ENCODE data around the gene DLGAP1. TPM values are rescaled to one million over a fixed set of nuclear protein-coding genes. Genes with fewer than 3 reads are reported as not detected.
"Not testable (repeated sequence)": the region's sequence is repeated elsewhere in the genome, so short reads cannot be mapped to it uniquely, and the experiment has no call there.

The DLGAP1 gene
- total RNA-seq, 2 experiments from 2014 or later, result 0.31 to 0.36 TPM

DNA sequence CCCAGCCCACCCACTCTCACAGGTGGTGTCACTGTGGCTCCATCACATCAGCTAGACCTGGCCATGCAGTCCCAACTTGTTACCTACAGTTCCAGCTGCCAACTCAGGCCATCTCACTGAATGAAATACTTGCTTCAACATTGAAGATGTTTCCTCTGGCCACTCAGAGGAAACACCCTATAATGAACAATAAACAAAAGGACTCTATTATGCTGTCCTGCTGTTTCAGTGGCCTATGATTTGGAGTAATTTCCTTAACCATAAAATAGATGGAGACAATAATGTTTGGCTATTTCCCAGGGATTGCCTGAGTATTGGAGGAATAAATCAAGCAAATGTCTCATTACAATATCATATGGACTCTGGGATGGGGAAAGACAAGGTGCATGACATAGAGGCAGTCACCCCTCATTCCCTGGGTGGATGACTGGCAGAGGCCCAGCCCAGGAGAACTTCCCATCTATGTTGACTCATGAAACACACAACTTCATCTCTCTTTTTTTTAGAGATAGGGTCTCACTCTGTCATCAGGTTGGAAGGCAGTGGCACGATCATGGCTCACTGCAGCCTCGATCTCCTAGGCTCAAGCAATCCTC, 870.7 kb downstream of the DLGAP1 start:
- H3K9me3 ChIP-seq (ENCODE audit: control insufficient read depth in 1 of 2, insufficient read depth in 1 of 2, low read length in 2 of 2), result no peaks in the 10 kb centered on the region
- H3K4me1 Mint-ChIP-seq (ENCODE audit: low read depth), result peaks cover 12% of the 10 kb centered on the region
- ATAC-seq (ENCODE audit: poor library complexity) (no peak), DNase-seq (no peak)
- intact Hi-C loops (cut with DNase I, micrococcal nuclease), result no loop called here
- no peaks in the 10 kb centered on the region for H3K36me3 ChIP-seq (ENCODE audit: insufficient read depth, low read length)
- no peak overlapping the region for H3K4me3 Mint-ChIP-seq
- TF ChIP-seq, protein P1, sequence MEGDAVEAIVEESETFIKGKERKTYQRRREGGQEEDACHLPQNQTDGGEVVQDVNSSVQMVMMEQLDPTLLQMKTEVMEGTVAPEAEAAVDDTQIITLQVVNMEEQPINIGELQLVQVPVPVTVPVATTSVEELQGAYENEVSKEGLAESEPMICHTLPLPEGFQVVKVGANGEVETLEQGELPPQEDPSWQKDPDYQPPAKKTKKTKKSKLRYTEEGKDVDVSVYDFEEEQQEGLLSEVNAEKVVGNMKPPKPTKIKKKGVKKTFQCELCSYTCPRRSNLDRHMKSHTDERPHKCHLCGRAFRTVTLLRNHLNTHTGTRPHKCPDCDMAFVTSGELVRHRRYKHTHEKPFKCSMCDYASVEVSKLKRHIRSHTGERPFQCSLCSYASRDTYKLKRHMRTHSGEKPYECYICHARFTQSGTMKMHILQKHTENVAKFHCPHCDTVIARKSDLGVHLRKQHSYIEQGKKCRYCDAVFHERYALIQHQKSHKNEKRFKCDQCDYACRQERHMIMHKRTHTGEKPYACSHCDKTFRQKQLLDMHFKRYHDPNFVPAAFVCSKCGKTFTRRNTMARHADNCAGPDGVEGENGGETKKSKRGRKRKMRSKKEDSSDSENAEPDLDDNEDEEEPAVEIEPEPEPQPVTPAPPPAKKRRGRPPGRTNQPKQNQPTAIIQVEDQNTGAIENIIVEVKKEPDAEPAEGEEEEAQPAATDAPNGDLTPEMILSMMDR (IDR thresholded peaks at IDR 0.05), result no peak
- no peak overlapping the region for H3K27ac ChIP-seq (ENCODE audit: low read depth in 1 of 2, low read length in 2 of 2)
- ChIA-PET CTCF (interaction anchor here (1.9 to 2.0 kb wide), 2 partner anchors 10 to 126 kb away, joined by 7 to 14 read pairs; no protein-coding TSS in a partner anchor), POLR2A (interaction anchor here (1.4 to 2.8 kb wide), 5 partner anchors 10 to 305 kb away, joined by 4 to 29 read pairs (median 5); no protein-coding TSS in a partner anchor)
- H3K4me1 ChIP-seq (ENCODE audit: insufficient read depth, low read length), result peaks cover 11% of the 10 kb centered on the region
- no peaks in the 10 kb centered on the region for H3K36me3 Mint-ChIP-seq (ENCODE audit: low read depth)
- H3K27me3 ChIP-seq (ENCODE audit: control insufficient read depth in 1 of 2, insufficient read depth in 2 of 2, low read length in 2 of 2), result no peaks in the 10 kb centered on the region
- H3K27me3 Mint-ChIP-seq, result no peaks in the 10 kb centered on the region
- no peak overlapping the region for H3K4me3 ChIP-seq (ENCODE audit: low read length)
- H3K9me3 Mint-ChIP-seq, result no peaks in the 10 kb centered on the region
- H3K27ac Mint-ChIP-seq, result no peak overlapping the region

DNA sequence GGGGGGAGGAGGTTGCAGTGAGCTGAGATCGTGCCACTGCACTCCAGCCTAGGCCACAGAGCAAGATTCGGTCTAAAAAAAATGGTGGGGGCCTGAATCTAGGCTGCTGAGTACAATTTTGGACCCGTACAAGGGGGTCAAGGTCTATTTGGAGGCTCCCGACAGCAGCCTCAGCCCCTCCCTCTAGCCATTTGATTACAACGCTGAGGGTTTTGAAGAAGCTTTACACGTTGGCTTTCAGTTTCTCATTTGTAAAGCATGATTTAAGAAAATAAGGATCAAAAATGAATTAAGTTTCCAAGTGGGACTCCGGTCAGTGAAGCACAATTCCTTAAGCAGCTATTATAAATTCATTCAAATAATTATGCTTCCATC, 871.2 kb downstream of the DLGAP1 start:
- intact Hi-C loops (cut with DNase I, micrococcal nuclease), result no loop called here
- TF ChIP-seq, protein P1 (IDR thresholded peaks at IDR 0.05), result no peak
- H3K27ac Mint-ChIP-seq, result no peak overlapping the region

DNA sequence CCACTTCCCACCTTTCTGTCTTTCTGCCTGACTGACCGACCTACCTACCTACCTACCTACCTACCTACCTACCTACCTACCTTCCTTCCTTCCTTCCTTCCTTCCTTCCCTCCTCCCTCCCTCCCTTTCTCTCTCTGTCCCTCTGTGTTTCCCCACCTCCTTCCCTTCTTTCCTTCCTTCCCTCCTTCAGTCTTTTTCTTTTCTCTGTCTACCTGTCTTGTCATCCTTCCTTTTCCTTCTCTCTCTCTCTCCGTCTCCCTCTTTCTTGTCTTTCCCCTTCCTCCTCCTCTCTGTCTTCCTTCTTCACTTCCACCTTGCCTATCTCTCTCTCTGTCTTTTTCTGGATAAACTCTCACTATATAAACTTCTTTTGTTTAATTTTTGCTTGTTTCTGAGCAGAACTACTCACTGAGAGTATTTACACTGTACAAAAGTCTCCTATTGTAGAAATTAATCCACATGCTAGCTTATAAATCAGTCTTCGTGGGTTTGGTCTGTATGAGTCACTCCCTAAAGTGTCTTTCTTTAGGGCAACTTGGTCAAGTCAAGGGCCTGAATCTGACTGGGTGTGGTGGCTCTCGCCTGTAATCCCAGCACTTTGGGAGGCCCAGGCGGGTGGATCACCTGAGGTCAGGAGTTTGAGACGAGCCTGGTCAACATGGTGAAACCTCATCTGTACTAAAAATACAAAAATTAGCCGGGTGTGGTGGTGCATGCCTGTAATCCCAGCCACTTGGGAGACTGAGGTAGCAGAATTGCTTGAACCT, 871.8 kb downstream of the DLGAP1 start:
- H3K4me1 Mint-ChIP-seq (ENCODE audit: low read depth), result peaks cover 12% of the 10 kb centered on the region
- POLR2A ChIA-PET; H3K36me3 Mint-ChIP-seq (ENCODE audit: low read depth); H3K9me3 Mint-ChIP-seq; H3K4me3 Mint-ChIP-seq; ATAC-seq (ENCODE audit: poor library complexity); H3K27me3 Mint-ChIP-seq; DNase-seq; H3K27ac ChIP-seq (ENCODE audit: low read depth in 1 of 2, low read length in 2 of 2); CTCF ChIA-PET; H3K27ac Mint-ChIP-seq; H3K9me3 ChIP-seq (ENCODE audit: control insufficient read depth in 1 of 2, insufficient read depth in 1 of 2, low read length in 2 of 2); H3K36me3 ChIP-seq (ENCODE audit: insufficient read depth, low read length); intact Hi-C loops (cut with DNase I, micrococcal nuclease); H3K4me3 ChIP-seq (ENCODE audit: low read length); H3K27me3 ChIP-seq (ENCODE audit: control insufficient read depth in 1 of 2, insufficient read depth in 2 of 2, low read length in 2 of 2): not testable (repeated sequence)
- peaks cover 11% of the 10 kb centered on the region for H3K4me1 ChIP-seq (ENCODE audit: insufficient read depth, low read length)

More for the DNA sequence above, 871.2 kb downstream of the DLGAP1 start:
- Mint-ChIP-seq H3K27me3 (no peaks in the 10 kb centered on the region), H3K36me3 (ENCODE audit: low read depth) (no peaks in the 10 kb centered on the region), H3K4me1 (ENCODE audit: low read depth) (peaks cover 12% of the 10 kb centered on the region), H3K9me3 (no peaks in the 10 kb centered on the region), H3K4me3 (no peak overlapping the region)
- no peak overlapping the region for H3K27ac ChIP-seq (ENCODE audit: low read depth in 1 of 2, low read length in 2 of 2)
- H3K4me1 ChIP-seq (ENCODE audit: insufficient read depth, low read length), result peaks cover 11% of the 10 kb centered on the region
- ATAC-seq (ENCODE audit: poor library complexity) (no peak), DNase-seq (no peak)
- no peak overlapping the region for H3K4me3 ChIP-seq (ENCODE audit: low read length)
- POLR2A ChIA-PET, result interaction anchor here (2.1 to 2.8 kb wide), 2 partner anchors 20 to 136 kb away, joined by 4 to 14 read pairs; no protein-coding TSS in a partner anchor
- H3K27me3 ChIP-seq (ENCODE audit: control insufficient read depth in 1 of 2, insufficient read depth in 2 of 2, low read length in 2 of 2), result no peaks in the 10 kb centered on the region
- H3K36me3 ChIP-seq (ENCODE audit: insufficient read depth, low read length), result no peaks in the 10 kb centered on the region
- no peaks in the 10 kb centered on the region for H3K9me3 ChIP-seq (ENCODE audit: control insufficient read depth in 1 of 2, insufficient read depth in 1 of 2, low read length in 2 of 2)
- CTCF ChIA-PET, result no interaction called here

All from CD4-positive, alpha-beta T cell (primary cell).